GM12878 (cell line): ENCODE data around the gene CDH1. TPM values are rescaled to one million over a fixed set of nuclear protein-coding genes. Genes with fewer than 3 reads are reported as not detected.
A peak's percentile ranks its signal among the peaks of the same experiment; 100 is the strongest.

Experiments
- CEBPB ChIP-seq, 2 experiments: fragments of 150-350 bp in 1 of 2; IDR thresholded peaks; 2 replicates each; pipeline ENCODE4 v1.6.1; 2012 to 2014; ENCODE audit warnings: low read depth in 2 of 2, low read length in 2 of 2, borderline replicate concordance in 1 of 2, inconsistent platforms in 1 of 2
- DPF2 ChIP-seq: fragments of 450-650 bp; IDR thresholded peaks from 2 replicates; pipeline ENCODE4 v1.6.1; 2017; ENCODE audit warnings: mild to moderate bottlenecking
- EGR1 ChIP-seq, 2 experiments: IDR thresholded peaks; 1 replicate in 1 of 2; 2 replicates in 1 of 2; pipeline ENCODE4 v1.6.1; 2011 to 2012; ENCODE audit warnings: low read depth in 2 of 2, low read length in 2 of 2, borderline replicate concordance in 1 of 2, mild to moderate bottlenecking in 1 of 2, moderate library complexity in 1 of 2
- EP300 ChIP-seq, 2 experiments: fragments of 150-350 bp in 1 of 2; IDR thresholded peaks; 2 replicates each; pipeline ENCODE4 v1.6.1; 2011 to 2012; ENCODE audit warnings: low read depth in 2 of 2, low read length in 2 of 2, borderline replicate concordance in 1 of 2, improper control_type of control experiment in 1 of 2, inconsistent platforms in 1 of 2; ENCODE audit not compliant: control insufficient read depth in 1 of 2
- FOXK2 ChIP-seq: fragments of 450-650 bp; IDR thresholded peaks from 2 replicates; pipeline ENCODE4 v1.6.1; 2017; ENCODE audit warnings: mild to moderate bottlenecking, moderate library complexity
- GATAD2B ChIP-seq: fragments of 450-650 bp; conservative IDR thresholded peaks from 2 replicates; pipeline ENCODE4 v1.6.1; 2017; ENCODE audit warnings: low read depth, mild to moderate bottlenecking, moderate library complexity
- HDAC2 ChIP-seq: fragments of 200-600 bp; sonication (generic); IDR thresholded peaks from 2 replicates; pipeline ENCODE4 v1.6.1; 2017
- HDGF ChIP-seq: fragments of 450-650 bp; IDR thresholded peaks from 2 replicates; pipeline ENCODE4 v1.6.1; 2016; ENCODE audit warnings: antibody characterized with exemption
- IRF4 ChIP-seq: IDR thresholded peaks from 2 replicates; pipeline ENCODE4 v1.6.1; 2011; ENCODE audit warnings: low read depth, low read length
- JUNB ChIP-seq: IDR thresholded peaks from 2 replicates; pipeline ENCODE4 v1.6.1; 2016; ENCODE audit warnings: antibody characterized with exemption, mild to moderate bottlenecking
- KAT2A ChIP-seq: conservative IDR thresholded peaks from 2 replicates; pipeline ENCODE4 v1.6.1; 2011; ENCODE audit warnings: low read depth, low read length; ENCODE audit not compliant: control insufficient read depth
- MEF2A ChIP-seq: IDR thresholded peaks from 2 replicates; pipeline ENCODE4 v1.6.1; 2011; ENCODE audit warnings: low read depth, mild to moderate bottlenecking, low read length, moderate library complexity; ENCODE audit not compliant: insufficient read depth
- MTA2 ChIP-seq: fragments of 450-650 bp; IDR thresholded peaks from 2 replicates; pipeline ENCODE4 v1.6.1; 2016; ENCODE audit warnings: low read depth, mild to moderate bottlenecking, moderate library complexity
- NFYA ChIP-seq: IDR thresholded peaks from 2 replicates; pipeline ENCODE4 v1.6.1; 2011; ENCODE audit warnings: low read depth, mild to moderate bottlenecking, low read length, improper control_type of control experiment, borderline replicate concordance
- NR2C2 ChIP-seq: IDR thresholded peaks from 2 replicates; pipeline ENCODE4 v1.6.1; 2011; ENCODE audit warnings: borderline replicate concordance, low read depth; ENCODE audit not compliant: control insufficient read depth, insufficient read length
- NRF1 ChIP-seq: conservative IDR thresholded peaks from 2 replicates; pipeline ENCODE4 v1.6.1; 2011; ENCODE audit warnings: mild to moderate bottlenecking, low read depth, low read length, improper control_type of control experiment
- POLR2AphosphoS5 ChIP-seq: IDR thresholded peaks from 2 replicates; pipeline ENCODE4 v1.6.1; 2011; ENCODE audit warnings: mild to moderate bottlenecking, low read length, inconsistent platforms
- RAD21 ChIP-seq: IDR thresholded peaks from 2 replicates; pipeline ENCODE4 v1.6.1; 2011; ENCODE audit warnings: mild to moderate bottlenecking, low read depth, low read length, moderate library complexity; ENCODE audit not compliant: insufficient read depth
- RFX5 ChIP-seq: IDR thresholded peaks from 2 replicates; pipeline ENCODE4 v1.6.1; 2011; ENCODE audit warnings: low read depth, low read length, improper control_type of control experiment
- STAT1 ChIP-seq: fragments of 450-650 bp; conservative IDR thresholded peaks from 2 replicates; pipeline ENCODE4 v1.6.1; 2014; ENCODE audit warnings: antibody characterized with exemption, mild to moderate bottlenecking
- TAF1 ChIP-seq: IDR thresholded peaks from 2 replicates; pipeline ENCODE4 v1.6.1; 2011; ENCODE audit warnings: mild to moderate bottlenecking, low read depth, low read length, borderline replicate concordance
- TARDBP ChIP-seq: IDR thresholded peaks from 2 replicates; pipeline ENCODE4 v1.6.1; 2016; ENCODE audit warnings: borderline replicate concordance
- ZNF274 ChIP-seq: IDR thresholded peaks from one replicate; pipeline ENCODE4 v1.8.0; 2011; ENCODE audit not compliant: insufficient read length, insufficient read depth
- ZSCAN29 ChIP-seq: fragments of 450-650 bp; IDR thresholded peaks from 2 replicates; pipeline ENCODE4 v1.6.1; 2017; ENCODE audit warnings: mild to moderate bottlenecking, moderate library complexity
- polyA plus RNA-seq, 11 experiments: library from polyadenylated mRNA; depleted of rRNA in 4 of 11; unstranded in 6 of 11; stranded (reverse) in 5 of 11; fragments of >200 nt; fragmentation: Nextera tagmentation in 4 of 11; fragmentation: Illumina TruSeq in 1 of 11; extraction: Ambion mirVana in 4 of 11; extraction: Trizol in 1 of 11; gene quantifications; 1 replicate in 1 of 11; 2 replicates in 10 of 11; pipeline versions ENCODE4 v1.2.1 to v1.2.3, GENCODE V29; 2011 to 2016; ENCODE audit warnings: inconsistent platforms in 2 of 11, missing spikeins in 2 of 11, low read depth in 1 of 11
- total RNA-seq, 4 experiments: library from RNA; depleted of rRNA in 3 of 4; stranded (reverse); fragments of >200 nt in 3 of 4; fragmentation: Illumina TruSeq in 1 of 4; extraction: Trizol in 1 of 4; gene quantifications; 2 replicates each; pipeline versions ENCODE4 v1.2.1 to v1.2.3, GENCODE V29; 2013 to 2021
- TF ChIP-seq, protein P1 (sequence below): IDR thresholded peaks from 2 replicates; pipeline ENCODE4 v1.6.1; 2011; ENCODE audit warnings: borderline replicate concordance, low read depth, mild to moderate bottlenecking, moderate library complexity, mixed read lengths, low read length; ENCODE audit not compliant: insufficient read depth; ENCODE audit errors: extremely low read length
- TF ChIP-seq, protein P2 (sequence below): fragments of 450-650 bp; IDR thresholded peaks from 2 replicates; pipeline ENCODE4 v1.6.1; 2014; ENCODE audit warnings: mild to moderate bottlenecking
- TF ChIP-seq, protein P3 (sequence below): fragments of 450-650 bp; IDR thresholded peaks from 2 replicates; pipeline ENCODE4 v1.6.1; 2017; ENCODE audit warnings: mild to moderate bottlenecking, low read depth, inconsistent platforms; ENCODE audit not compliant: poor library complexity, severe bottlenecking

CDH1 gene
- total and polyA plus RNA-seq, 10 of the 15 experiments (the other 5 are each of a cell fraction or from before 2014, with no cell fraction given), result 2.2 to 30.6 (median 17.7) TPM

DNA sequence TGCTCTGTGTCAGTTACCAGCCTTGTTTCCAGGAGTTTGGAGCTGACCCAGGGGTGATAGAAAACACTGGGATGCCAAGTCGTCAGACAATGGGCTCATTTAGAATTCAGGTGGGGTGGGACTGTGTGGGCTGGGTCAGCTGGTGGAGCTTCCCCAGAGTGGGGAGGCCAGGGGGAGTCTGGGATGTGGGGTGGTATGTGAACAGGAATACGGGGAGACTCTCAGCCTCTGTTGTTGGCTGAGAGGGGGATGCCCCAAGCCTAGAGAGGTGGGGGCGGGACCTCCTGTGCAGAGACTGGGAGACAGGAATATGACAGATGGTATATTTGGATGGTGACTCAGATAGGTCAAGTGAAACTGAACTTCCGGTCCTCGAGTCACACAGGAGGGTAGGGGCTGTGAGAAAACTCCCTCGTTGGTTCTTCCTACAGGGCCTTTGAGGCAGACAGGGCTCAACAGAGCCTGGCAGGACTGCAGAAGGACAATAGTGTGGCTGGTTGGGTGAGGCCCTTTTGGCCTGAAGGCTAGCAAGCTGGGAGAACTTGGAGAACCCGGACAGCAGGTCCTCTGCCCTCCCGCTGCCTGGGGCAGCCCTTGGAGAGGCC lies 23.7 kb downstream of the CDH1 start (continued):
- TF ChIP-seq MEF2A (peak; percentile 96), CEBPB (IDR thresholded peaks at IDR 0.05; ENCODE audit: borderline replicate concordance in 1 of 2, low read depth in 2 of 2, low read length in 2 of 2) (no peak), FOXK2 (no peak), ZSCAN29 (no peak), POLR2AphosphoS5 (peak; percentile 86), DPF2 (peak; percentile 76), TAF1 (peak; percentile 56; the same call in 1 of the 2 replicates), STAT1 (no peak), NR2C2 (no peak), JUNB (peak; percentile 84), GATAD2B (peak; percentile 73), NRF1 (no peak), NFYA (no peak), IRF4 (peak; percentile 76), EGR1 (IDR thresholded peaks at IDR 0.05; ENCODE audit: borderline replicate concordance in 1 of 2, low read depth in 2 of 2, low read length in 2 of 2) (peak in 1 of 2 experiments; percentile 70; a peak in 1 of 3 replicates), KAT2A (no peak), ZNF274 (no peak), RFX5 (no peak), HDGF (peak; percentile 32; the same call in 1 of the 2 replicates), TARDBP (no peak), HDAC2 (no peak), EP300 (IDR thresholded peaks at IDR 0.05; ENCODE audit: borderline replicate concordance in 1 of 2, control insufficient read depth in 1 of 2, low read depth in 2 of 2, low read length in 2 of 2) (peak; percentile 58 to 84; a peak in 3 of 4 replicates), MTA2 (peak; percentile 55; the same call in 1 of the 2 replicates), RAD21 (0 out of 2 replicates have a peak, but pooled peaks have one; percentile 10)
- TF ChIP-seq, protein P1, sequence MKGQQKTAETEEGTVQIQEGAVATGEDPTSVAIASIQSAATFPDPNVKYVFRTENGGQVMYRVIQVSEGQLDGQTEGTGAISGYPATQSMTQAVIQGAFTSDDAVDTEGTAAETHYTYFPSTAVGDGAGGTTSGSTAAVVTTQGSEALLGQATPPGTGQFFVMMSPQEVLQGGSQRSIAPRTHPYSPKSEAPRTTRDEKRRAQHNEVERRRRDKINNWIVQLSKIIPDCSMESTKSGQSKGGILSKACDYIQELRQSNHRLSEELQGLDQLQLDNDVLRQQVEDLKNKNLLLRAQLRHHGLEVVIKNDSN, result no peak
- TF ChIP-seq, protein P2, sequence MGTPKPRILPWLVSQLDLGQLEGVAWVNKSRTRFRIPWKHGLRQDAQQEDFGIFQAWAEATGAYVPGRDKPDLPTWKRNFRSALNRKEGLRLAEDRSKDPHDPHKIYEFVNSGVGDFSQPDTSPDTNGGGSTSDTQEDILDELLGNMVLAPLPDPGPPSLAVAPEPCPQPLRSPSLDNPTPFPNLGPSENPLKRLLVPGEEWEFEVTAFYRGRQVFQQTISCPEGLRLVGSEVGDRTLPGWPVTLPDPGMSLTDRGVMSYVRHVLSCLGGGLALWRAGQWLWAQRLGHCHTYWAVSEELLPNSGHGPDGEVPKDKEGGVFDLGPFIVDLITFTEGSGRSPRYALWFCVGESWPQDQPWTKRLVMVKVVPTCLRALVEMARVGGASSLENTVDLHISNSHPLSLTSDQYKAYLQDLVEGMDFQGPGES, result no peak
- TF ChIP-seq, protein P3, sequence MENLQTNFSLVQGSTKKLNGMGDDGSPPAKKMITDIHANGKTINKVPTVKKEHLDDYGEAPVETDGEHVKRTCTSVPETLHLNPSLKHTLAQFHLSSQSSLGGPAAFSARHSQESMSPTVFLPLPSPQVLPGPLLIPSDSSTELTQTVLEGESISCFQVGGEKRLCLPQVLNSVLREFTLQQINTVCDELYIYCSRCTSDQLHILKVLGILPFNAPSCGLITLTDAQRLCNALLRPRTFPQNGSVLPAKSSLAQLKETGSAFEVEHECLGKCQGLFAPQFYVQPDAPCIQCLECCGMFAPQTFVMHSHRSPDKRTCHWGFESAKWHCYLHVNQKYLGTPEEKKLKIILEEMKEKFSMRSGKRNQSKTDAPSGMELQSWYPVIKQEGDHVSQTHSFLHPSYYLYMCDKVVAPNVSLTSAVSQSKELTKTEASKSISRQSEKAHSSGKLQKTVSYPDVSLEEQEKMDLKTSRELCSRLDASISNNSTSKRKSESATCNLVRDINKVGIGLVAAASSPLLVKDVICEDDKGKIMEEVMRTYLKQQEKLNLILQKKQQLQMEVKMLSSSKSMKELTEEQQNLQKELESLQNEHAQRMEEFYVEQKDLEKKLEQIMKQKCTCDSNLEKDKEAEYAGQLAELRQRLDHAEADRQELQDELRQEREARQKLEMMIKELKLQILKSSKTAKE, result peak; percentile 53
